HG03097 (cell line): ENCODE data around the gene FN3K.

Experiments used
- ATAC-seq: cut with Tn5 transposase; IDR thresholded peaks from one replicate; pipeline ENCODE4 v1.9.1; 2021; ENCODE audit not compliant: unreplicated experiment, low FRiP score

Gene FN3K

GRCh38 chr17:82791532-82791931 lies 56.1 kb downstream of the FN3K start:
- no peak for ATAC-seq

DNA sequence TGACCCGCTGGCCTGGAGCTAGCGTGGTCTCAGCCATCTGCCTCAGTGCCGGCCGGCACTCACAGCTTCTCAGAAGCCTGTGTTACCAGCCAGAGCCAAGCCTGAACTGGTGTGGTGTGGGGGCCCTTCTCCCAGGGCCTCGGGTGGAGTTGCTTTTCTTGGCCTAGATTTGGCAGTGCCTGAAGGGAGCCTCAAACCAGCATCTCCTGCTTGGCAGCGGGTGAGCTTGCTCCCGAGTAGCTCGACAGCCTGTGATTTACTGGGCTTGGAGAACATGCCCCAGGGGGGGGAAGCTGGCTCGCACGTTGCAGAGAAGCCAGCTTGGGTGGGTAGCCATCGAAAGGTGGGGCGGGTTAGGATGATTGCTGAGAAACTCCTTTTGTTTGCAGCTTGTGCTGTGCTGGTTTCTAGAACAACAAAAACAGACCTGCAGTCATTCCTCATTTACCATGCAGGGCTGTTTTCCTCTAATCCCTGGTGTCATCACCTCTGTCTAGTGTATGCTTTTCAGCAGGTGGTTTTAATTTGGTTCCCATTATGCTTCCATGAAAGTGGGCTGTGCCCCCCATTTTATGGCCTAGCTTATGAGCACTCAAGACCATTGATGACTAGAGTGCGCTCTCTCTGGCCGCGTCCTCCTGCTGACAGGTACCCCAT lies 58.7 kb downstream of the FN3K start:
- no peak for ATAC-seq

DNA sequence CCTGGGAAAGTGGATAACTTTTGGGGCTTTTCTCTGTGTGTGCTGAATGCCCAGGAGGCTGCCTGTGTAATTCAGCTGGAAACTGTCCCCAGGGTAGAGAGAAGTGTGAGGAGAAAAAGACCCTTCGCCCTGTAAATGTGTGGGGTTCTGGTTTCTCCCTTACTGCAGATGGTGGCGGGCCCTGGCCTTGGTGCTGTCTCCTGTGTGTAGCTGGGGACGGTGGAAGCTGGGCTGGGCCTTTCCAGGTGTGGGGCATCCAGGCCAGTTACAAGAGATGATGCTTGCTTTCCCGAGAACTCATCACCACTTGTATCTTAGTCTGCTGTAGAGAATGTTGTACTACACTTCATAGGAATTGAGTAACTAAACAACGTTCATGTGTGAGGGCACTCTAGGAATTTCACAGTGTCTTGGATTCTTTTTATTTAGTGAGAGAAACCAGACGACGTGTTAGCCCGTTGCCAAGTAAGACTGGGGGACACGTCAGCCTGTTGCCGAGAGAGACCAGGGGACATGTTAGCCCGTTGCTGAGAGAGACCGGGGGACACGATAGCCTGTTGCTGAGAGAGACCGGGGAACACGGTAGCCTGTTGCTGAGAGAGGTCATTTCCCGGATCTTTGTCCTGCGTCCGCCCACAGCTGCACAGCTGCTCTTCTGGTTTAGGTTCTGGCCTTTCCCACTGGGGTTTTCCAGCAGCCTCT lies 59.5 kb downstream of the FN3K start:
- no peak for ATAC-seq

GRCh38 chr17:82795615-82796014 lies 60.2 kb downstream of the FN3K start:
- ATAC-seq, result no peak

- ATAC-seq, result no peak
Observed at GRCh38 chr17:82797061-82797460, 61.6 kb downstream of the FN3K start.

- ATAC-seq, result no peak
Observed at GRCh38 chr17:82798752-82799151, 63.3 kb downstream of the FN3K start.

DNA sequence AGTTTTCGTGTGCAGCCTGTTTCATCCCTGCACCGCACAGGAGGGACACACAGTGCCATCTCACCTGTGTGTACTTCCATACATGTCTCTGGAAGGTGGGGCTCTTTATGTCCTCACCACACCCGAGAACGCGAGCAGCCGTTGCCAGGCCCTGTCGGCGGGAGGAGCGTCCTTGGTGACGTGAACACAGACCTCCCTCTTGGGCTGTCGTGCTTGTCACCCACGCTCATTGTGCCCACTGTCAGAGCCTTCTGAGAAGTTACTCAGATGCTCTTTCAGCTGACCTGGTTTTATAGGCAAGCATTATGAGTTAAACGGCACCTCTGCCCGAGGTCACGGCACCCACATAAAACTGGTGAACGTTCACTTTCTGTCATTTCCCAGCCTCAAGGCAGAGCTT lies 64.2 kb downstream of the FN3K start:
- ATAC-seq, result no peak
